Thyroid gland (tissue), 4 donors: ENCODE measurements around the gene OST4. TPM values are rescaled to one million over a fixed set of nuclear protein-coding genes. Genes with fewer than 3 reads are reported as not detected.

Experiments used
- DNase-seq, 2 donors: peaks; one replicate each; pipeline ENCODE4 v3.0.0-alpha.2; 2019
- H3K27ac ChIP-seq, 3 donors: fragments of 200-600 bp; sonication (generic); 1 replicate in 2 of 3; 2 replicates in 1 of 3; pipeline ENCODE4 v1.5.1; 2016 to 2019; ENCODE audit warnings: mild to moderate bottlenecking in 1 of 3, moderate library complexity in 1 of 3
- H3K27me3 ChIP-seq: fragments of 200-600 bp; sonication (generic); one replicate; pipeline ENCODE4 v1.5.1; 2019
- H3K36me3 ChIP-seq, 2 donors: fragments of 200-600 bp; sonication (generic); one replicate each; pipeline ENCODE4 v1.5.1; 2016 to 2019
- H3K4me1 ChIP-seq, 2 donors: fragments of 200-600 bp; sonication (generic); one replicate each; pipeline ENCODE4 v1.5.1; 2017 to 2019
- H3K4me3 ChIP-seq, 3 donors: fragments of 200-600 bp; sonication (generic); replicated peaks in 1 of 3; 1 replicate in 2 of 3; 2 replicates in 1 of 3; pipeline ENCODE4 v1.5.1; 2016; ENCODE audit warnings: mild to moderate bottlenecking in 1 of 3
- H3K9me3 ChIP-seq: fragments of 200-600 bp; sonication (generic); one replicate; pipeline ENCODE4 v1.5.1; 2017
- CTCF ChIP-seq, 6 experiments: fragments of 200-600 bp in 3 of 6; fragments of 450-650 bp in 3 of 6; sonication (generic) in 3 of 6; IDR thresholded peaks; one replicate each; pipeline ENCODE4 v1.5.1; 2016 to 2019; ENCODE audit warnings: antibody characterized with exemption in 6 of 6, mild to moderate bottlenecking in 2 of 6, inconsistent platforms in 1 of 6, moderate library complexity in 1 of 6
- POLR2A ChIP-seq, 2 donors: fragments of 450-650 bp; IDR thresholded peaks; one replicate each; pipeline ENCODE4 v1.6.1; 2017; ENCODE audit warnings: antibody characterized with exemption in 2 of 2, mild to moderate bottlenecking in 2 of 2, moderate library complexity in 1 of 2
- WGBS, 2 donors: methylation state at CpG; one replicate each; pipeline ENCODE4 v1.1.5; 2017; 5-methylcytosine and 5-hydroxymethylcytosine counted together
- intact Hi-C: fragments of 100-400 bp; cut with DNase I; formaldehyde crosslinking; loops from one replicate; pipeline ENCODE4 v1.15.1; 2023
- total RNA-seq, 4 donors: library from RNA; depleted of rRNA; stranded (reverse); fragments of >200 nt; gene quantifications; one replicate each; pipeline ENCODE4 v1.2.3, GENCODE V29; 2016

The OST4 gene
- total RNA-seq, 4 donors from 2014 or later: 235 to 467 (median 261) TPM

- intact Hi-C loops: no loop called here
- Histone ChIP-seq H3K27me3 (no peaks in the 10 kb centered on the region), H3K36me3 (peaks cover 24 to 27% of the 10 kb centered on the region in 2 donors), H3K9me3 (no peaks in the 10 kb centered on the region), H3K4me3 (no peak overlapping the region), H3K4me1 (no peaks in the 10 kb centered on the region), H3K27ac (no peak overlapping the region)
- 88 to 94% methylated on average over 9 to 10 of the region's 10 CpGs for WGBS, 2 donors
- no peak for TF ChIP-seq POLR2A (IDR thresholded peaks at IDR 0.05)
- no peak for TF ChIP-seq CTCF (IDR thresholded peaks at IDR 0.05)
- DNase-seq: no peak
These were observed 13.2 kb downstream of the OST4 start for GRCh38 chr2:27058210-27058609.

- Histone ChIP-seq H3K4me3 (no peak overlapping the region), H3K9me3 (no peaks in the 10 kb centered on the region), H3K27me3 (no peaks in the 10 kb centered on the region), H3K4me1 (peaks cover under 1 to 4% of the 10 kb centered on the region in 2 donors), H3K36me3 (peaks cover 24 to 27% of the 10 kb centered on the region in 2 donors), H3K27ac (no peak overlapping the region)
- DNase-seq: no peak
- intact Hi-C loops: no loop called here
- 89 to 94% methylated on average over 6 of the region's 6 CpGs for WGBS, 2 donors
- no peak for TF ChIP-seq POLR2A (IDR thresholded peaks at IDR 0.05)
- TF ChIP-seq CTCF (IDR thresholded peaks at IDR 0.05): no peak
These were observed 14.3 kb downstream of the OST4 start for GRCh38 chr2:27057184-27057583.

- Histone ChIP-seq H3K4me3 (no peak overlapping the region), H3K36me3 (peaks cover 24 to 27% of the 10 kb centered on the region in 2 donors), H3K27me3 (no peaks in the 10 kb centered on the region), H3K4me1 (peaks cover 6 to 8% of the 10 kb centered on the region in 2 donors), H3K27ac (no peak overlapping the region), H3K9me3 (no peaks in the 10 kb centered on the region)
- DNase-seq: no peak
- intact Hi-C loops: no loop called here
- TF ChIP-seq CTCF (IDR thresholded peaks at IDR 0.05): no peak
- no peak for TF ChIP-seq POLR2A (IDR thresholded peaks at IDR 0.05)
- WGBS, 2 donors: 95 to 97% methylated on average over 11 of the region's 11 CpGs
These were observed 16.7 kb downstream of the OST4 start for GRCh38 chr2:27054721-27055120.

- Histone ChIP-seq H3K27ac (no peak overlapping the region), H3K4me1 (peaks cover 10 to 13% of the 10 kb centered on the region in 2 donors), H3K9me3 (no peaks in the 10 kb centered on the region), H3K4me3 (no peak overlapping the region), H3K36me3 (peaks cover 24 to 27% of the 10 kb centered on the region in 2 donors), H3K27me3 (no peaks in the 10 kb centered on the region)
- DNase-seq: no peak
- TF ChIP-seq CTCF (IDR thresholded peaks at IDR 0.05): no peak
- TF ChIP-seq POLR2A (IDR thresholded peaks at IDR 0.05): no peak
- intact Hi-C loops: no loop called here
- WGBS, 2 donors: 89 to 93% methylated on average over 8 of the region's 8 CpGs
These were observed 17.7 kb downstream of the OST4 start for GRCh38 chr2:27053776-27054175.

GRCh38 chr2:27053321-27053720, 18.1 kb downstream of the OST4 start:
- Histone ChIP-seq H3K27me3 (no peaks in the 10 kb centered on the region), H3K36me3 (peaks cover 24 to 27% of the 10 kb centered on the region in 2 donors), H3K4me1 (peaks cover 10 to 13% of the 10 kb centered on the region in 2 donors), H3K9me3 (no peaks in the 10 kb centered on the region), H3K4me3 (no peak overlapping the region), H3K27ac (no peak overlapping the region)
- WGBS, 2 donors: 84 to 86% methylated on average over 11 of the region's 11 CpGs
- no peak for TF ChIP-seq CTCF (IDR thresholded peaks at IDR 0.05)
- no peak for TF ChIP-seq POLR2A (IDR thresholded peaks at IDR 0.05)
- DNase-seq: no peak
- intact Hi-C loops: no loop called here
